Suppressor macrophage (primary cell): Measurements from ENCODE around the gene ZNF514.
"Not testable (repeated sequence)": the region's sequence is repeated elsewhere in the genome, so short reads cannot be mapped to it uniquely, and the experiment has no call there.

ENCODE experiments used
- DNase-seq, 4 experiments: peaks; one replicate each; pipeline ENCODE4 v3.0.0-alpha.2; 2020 to 2022

The ZNF514 gene

GRCh38 chr2:95122197-95122551 lies 37.5 kb downstream of the ZNF514 start:
- no peak for DNase-seq

GRCh38 chr2:95121407-95122196 lies 38.0 kb downstream of the ZNF514 start, which contains the start of gene MRPS5:
Gene MRPS5, minus strand, starts transcription at chr2:95121808. Its CDS starts 17 bp downstream, at chr2:95121791.
- peak; percentile 89 to 98 (median 94) for DNase-seq

GRCh38 chr2:95121093-95121406 lies 38.6 kb downstream of the ZNF514 start:
- DNase-seq: no peak

GRCh38 chr2:95115418-95115817 lies 44.2 kb downstream of the ZNF514 start:
- peak; percentile 52 to 68 (median 65) for DNase-seq

GRCh38 chr2:95113464-95113863 lies 46.2 kb downstream of the ZNF514 start:
- peak in 1 of 4 experiments; percentile 9 for DNase-seq

GRCh38 chr2:95110395-95110794 lies 49.3 kb downstream of the ZNF514 start:
- no peak for DNase-seq

GRCh38 chr2:95109260-95109659 lies 50.4 kb downstream of the ZNF514 start:
- no peak for DNase-seq

GRCh38 chr2:95106081-95106480 lies 53.6 kb downstream of the ZNF514 start:
- peak in 3 of 4 experiments; percentile 30 to 41 (median 37) for DNase-seq

- no peak for DNase-seq
Measured at GRCh38 chr2:95104606-95105005, 55.0 kb downstream of the ZNF514 start.

- DNase-seq: no peak
Measured at GRCh38 chr2:95099910-95100309, 59.7 kb downstream of the ZNF514 start.

- DNase-seq: not testable (repeated sequence)
Measured at GRCh38 chr2:95098273-95098672, 61.4 kb downstream of the ZNF514 start.
